Measurements from ENCODE around the gene CIRBP. TPM values are rescaled to one million over a fixed set of nuclear protein-coding genes. Genes with fewer than 3 reads are reported as not detected.

CIRBP gene
- total RNA-seq (2021) (287 and 386 TPM in 2 replicates), Bru-seq, nascent RNA (percentile 80 among the genes with signal in this experiment), BruChase-seq, experiment 1, labeled RNA remaining after a 2-hour chase (percentile 91 among the genes with signal in this experiment), BruChase-seq, experiment 2, labeled RNA remaining after a 6-hour chase (percentile 95 among the genes with signal in this experiment)
- long read RNA-seq, transcript CIRBP-201 (7 exons, 1,328 nt) = major isoform, 398 of 562 reads
- long read RNA-seq, transcript CIRBP-204 (7 exons, 870 nt) = minor isoform, 19 of 562 reads
- long read RNA-seq, transcript CIRBP-210 (8 exons, 938 nt) = minor isoform, 12 of 562 reads
- long read RNA-seq, transcript CIRBP-246 (6 exons, 1,043 nt) = minor isoform, 23 of 562 reads
- long read RNA-seq, partial matches to known transcripts = 22 of 562 reads
- long read RNA-seq, other reads (novel, unspliced or antisense) = 60 of 562 reads

DNA sequence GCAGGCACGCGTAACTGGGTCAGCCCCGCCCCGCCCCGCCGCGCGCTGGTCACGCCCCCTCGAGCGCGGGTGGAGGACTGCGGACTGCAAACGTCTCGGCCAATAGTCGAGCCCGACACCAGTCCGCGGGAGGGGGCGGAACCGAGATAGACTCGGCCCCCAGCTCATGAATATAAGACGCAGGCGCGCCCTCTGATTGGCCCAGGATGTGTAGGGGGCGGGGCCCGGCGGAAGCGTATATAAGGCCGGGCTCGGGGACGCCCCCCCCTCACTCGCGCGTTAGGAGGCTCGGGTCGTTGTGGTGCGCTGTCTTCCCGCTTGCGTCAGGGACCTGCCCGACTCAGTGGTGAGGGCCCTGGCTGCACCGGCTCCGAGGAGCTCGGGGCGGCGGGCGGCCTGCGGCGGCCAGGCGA lies at the start of gene CIRBP:
CIRBP (plus strand) TSS at position 268 of the 413 bp plus-strand sequence. CDS start 1,602 bp downstream, outside the sequence.
- BruUV-seq (replicated peaks) = no TSS peak
- Histone ChIP-seq H3K27ac (ENCODE audit: low read depth, low read length, poor library complexity, severe bottlenecking) (peak within 1 kb of the TSS; percentile 94), H3K4me1 (ENCODE audit: insufficient read depth, low read length, poor library complexity, severe bottlenecking) (peaks cover 80% of the 10 kb centered on the region), H3K36me3 (ENCODE audit: insufficient read depth, low read length, poor library complexity, severe bottlenecking) (peaks cover 40% of the 10 kb centered on the region), H3K9me3 (ENCODE audit: low read depth, low read length, poor library complexity, severe bottlenecking) (no peaks in the 10 kb centered on the region), H3K27me3 (replicated peaks; ENCODE audit: insufficient read depth, low read depth, low read length, poor library complexity) (no peaks in the 10 kb centered on the region), H3K4me3 (ENCODE audit: low read depth, low read length, poor library complexity, severe bottlenecking) (peak within 1 kb of the TSS; percentile 58)
- DNase-seq (ENCODE audit: low spot score) = peak; percentile 99
- TF ChIP-seq CTCF (conservative IDR thresholded peaks at IDR 0.05; ENCODE audit: low read depth, low read length) (no peak), EZH2 (IDR thresholded peaks at IDR 0.05; ENCODE audit: borderline replicate concordance, low read depth, low read length, poor library complexity, severe bottlenecking) (no peak)
- ChIA-PET POLR2A (ENCODE audit: low non-redundant PET) (interaction anchor here (0.5 to 1.4 kb wide), 24 partner anchors 8 to 823 kb away, joined by 3 to 36 read pairs (median 3); partner anchors contain the start of gene MBD3), CTCF (interaction anchor here (0.5 to 2.1 kb wide), 3 partner anchors 16 to 174 kb away, joined by 4 to 13 read pairs (median 8); no protein-coding TSS in a partner anchor)
- intact Hi-C loops (cut with micrococcal nuclease; ENCODE audit: unreplicated experiment) = loop anchor here (5.0 kb wide), 1 partner anchor 588 kb away; no protein-coding TSS in a partner anchor

DNA sequence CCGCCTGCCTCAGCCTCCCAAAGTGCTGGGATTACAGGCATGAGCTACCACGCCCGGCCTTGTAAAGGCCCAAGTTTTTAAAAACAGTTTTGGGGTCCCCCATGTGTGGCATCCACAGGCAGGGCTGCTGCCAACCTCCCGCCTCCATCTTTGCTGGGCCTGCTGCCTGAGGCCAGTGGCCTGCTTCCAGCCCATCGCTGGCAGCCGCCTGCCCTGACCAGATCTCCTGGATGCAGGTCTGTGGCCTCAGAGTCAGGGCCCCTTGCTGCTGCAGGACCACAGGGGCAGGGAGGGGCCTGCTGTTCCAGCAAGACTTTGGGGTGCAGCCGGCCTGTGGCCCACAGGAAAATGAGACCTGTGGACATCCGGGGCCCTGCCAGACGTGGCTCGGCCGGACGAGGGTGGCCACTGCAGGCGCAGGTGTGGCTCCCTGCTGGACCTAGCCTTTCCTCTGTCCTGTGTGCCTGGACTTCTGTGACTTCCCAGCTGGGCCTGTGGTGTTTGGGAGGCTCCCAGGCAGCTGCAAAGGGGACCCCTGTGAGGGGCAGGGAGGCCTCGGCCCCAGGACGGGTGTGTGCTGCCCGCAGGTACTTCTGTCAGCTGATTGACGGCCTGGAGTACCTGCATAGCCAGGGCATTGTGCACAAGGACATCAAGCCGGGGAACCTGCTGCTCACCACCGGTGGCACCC lies 49.2 kb upstream of the CIRBP start:
- Histone ChIP-seq H3K4me3 (ENCODE audit: low read depth, low read length, poor library complexity, severe bottlenecking) (no peak overlapping the region), H3K4me1 (ENCODE audit: insufficient read depth, low read length, poor library complexity, severe bottlenecking) (peaks cover 6% of the 10 kb centered on the region), H3K36me3 (ENCODE audit: insufficient read depth, low read length, poor library complexity, severe bottlenecking) (peaks cover 28% of the 10 kb centered on the region), H3K27ac (ENCODE audit: low read depth, low read length, poor library complexity, severe bottlenecking) (no peak overlapping the region), H3K9me3 (ENCODE audit: low read depth, low read length, poor library complexity, severe bottlenecking) (no peaks in the 10 kb centered on the region), H3K27me3 (replicated peaks; ENCODE audit: insufficient read depth, low read depth, low read length, poor library complexity) (no peaks in the 10 kb centered on the region)
- BruUV-seq (replicated peaks) = no TSS peak
- intact Hi-C loops (cut with micrococcal nuclease; ENCODE audit: unreplicated experiment) = loop anchor here (10.0 kb wide), 1 partner anchor 195 kb away; the partner anchor contains the start of genes CNN2, RNU6-2 and TMEM259
- TF ChIP-seq EZH2 (IDR thresholded peaks at IDR 0.05; ENCODE audit: borderline replicate concordance, low read depth, low read length, poor library complexity, severe bottlenecking) (no peak), CTCF (conservative IDR thresholded peaks at IDR 0.05; ENCODE audit: low read depth, low read length) (no peak)
- POLR2A ChIA-PET (ENCODE audit: low non-redundant PET) = no interaction called here
- CTCF ChIA-PET = no interaction called here
- no peak for DNase-seq (ENCODE audit: low spot score)

GRCh38 chr19:1220477-1220930 lies 48.6 kb upstream of the CIRBP start:
- H3K9me3 ChIP-seq (ENCODE audit: low read depth, low read length, poor library complexity, severe bottlenecking) = no peaks in the 10 kb centered on the region
- CTCF ChIA-PET = interaction anchor here (0.6 kb wide), 1 partner anchor 88 kb away, joined by 3 read pairs; no protein-coding TSS in a partner anchor
- no TSS peak for BruUV-seq (replicated peaks)
- POLR2A ChIA-PET (ENCODE audit: low non-redundant PET) = no interaction called here
- H3K27me3 ChIP-seq (replicated peaks; ENCODE audit: insufficient read depth, low read depth, low read length, poor library complexity) = no peaks in the 10 kb centered on the region
- TF ChIP-seq CTCF (conservative IDR thresholded peaks at IDR 0.05; ENCODE audit: low read depth, low read length) = no peak
- TF ChIP-seq EZH2 (IDR thresholded peaks at IDR 0.05; ENCODE audit: borderline replicate concordance, low read depth, low read length, poor library complexity, severe bottlenecking) = no peak
- no peak overlapping the region for H3K4me3 ChIP-seq (ENCODE audit: low read depth, low read length, poor library complexity, severe bottlenecking)
- no peak for DNase-seq (ENCODE audit: low spot score)
- H3K27ac ChIP-seq (ENCODE audit: low read depth, low read length, poor library complexity, severe bottlenecking) = no peak overlapping the region
- intact Hi-C loops (cut with micrococcal nuclease; ENCODE audit: unreplicated experiment) = no loop called here
- H3K4me1 ChIP-seq (ENCODE audit: insufficient read depth, low read length, poor library complexity, severe bottlenecking) = no peaks in the 10 kb centered on the region
- peaks cover 28% of the 10 kb centered on the region for H3K36me3 ChIP-seq (ENCODE audit: insufficient read depth, low read length, poor library complexity, severe bottlenecking)

All from A673 (cell line).